Breast epithelium (tissue), 3 donors: Measurements from ENCODE around the gene CITED1.

Experiments
- POLR2A ChIP-seq: fragments of 450-650 bp; IDR thresholded peaks from one replicate; pipeline ENCODE4 v1.6.1; 2016; ENCODE audit warnings: antibody characterized with exemption, mild to moderate bottlenecking, moderate library complexity
- POLR2AphosphoS5 ChIP-seq, 3 donors: sonication (generic); formaldehyde crosslinking; IDR thresholded peaks; one replicate each; pipeline ENCODE4 v1.6.1; 2017; ENCODE audit warnings: antibody characterized with exemption in 3 of 3
- TF ChIP-seq, protein P1 (sequence below), 3 donors: fragments of 450-650 bp; IDR thresholded peaks; one replicate each; pipeline ENCODE4 v1.5.1; 2016 to 2017; ENCODE audit warnings: antibody characterized with exemption in 3 of 3, mild to moderate bottlenecking in 3 of 3, moderate library complexity in 3 of 3

DNA sequence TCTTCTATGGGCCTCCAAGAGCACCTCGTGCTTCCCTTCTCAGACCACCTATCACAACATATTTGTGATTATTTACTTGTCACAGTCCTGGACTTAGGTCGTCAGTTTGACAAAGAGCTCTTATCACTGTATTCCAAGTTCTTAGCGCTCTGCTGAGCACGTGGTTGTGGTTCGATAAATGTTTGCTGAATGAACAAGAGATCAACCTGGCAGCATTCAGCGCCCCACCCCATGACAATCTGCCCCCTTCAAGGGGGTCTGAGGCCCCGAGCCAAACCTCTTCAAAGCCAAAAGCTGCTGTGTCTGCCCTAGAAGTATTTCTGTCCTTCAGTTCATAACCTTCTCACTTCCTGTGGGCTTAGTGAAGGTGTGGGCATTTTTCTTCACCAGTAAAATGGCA is 43.6 kb downstream of the CITED1 start:
- TF ChIP-seq, protein P1, sequence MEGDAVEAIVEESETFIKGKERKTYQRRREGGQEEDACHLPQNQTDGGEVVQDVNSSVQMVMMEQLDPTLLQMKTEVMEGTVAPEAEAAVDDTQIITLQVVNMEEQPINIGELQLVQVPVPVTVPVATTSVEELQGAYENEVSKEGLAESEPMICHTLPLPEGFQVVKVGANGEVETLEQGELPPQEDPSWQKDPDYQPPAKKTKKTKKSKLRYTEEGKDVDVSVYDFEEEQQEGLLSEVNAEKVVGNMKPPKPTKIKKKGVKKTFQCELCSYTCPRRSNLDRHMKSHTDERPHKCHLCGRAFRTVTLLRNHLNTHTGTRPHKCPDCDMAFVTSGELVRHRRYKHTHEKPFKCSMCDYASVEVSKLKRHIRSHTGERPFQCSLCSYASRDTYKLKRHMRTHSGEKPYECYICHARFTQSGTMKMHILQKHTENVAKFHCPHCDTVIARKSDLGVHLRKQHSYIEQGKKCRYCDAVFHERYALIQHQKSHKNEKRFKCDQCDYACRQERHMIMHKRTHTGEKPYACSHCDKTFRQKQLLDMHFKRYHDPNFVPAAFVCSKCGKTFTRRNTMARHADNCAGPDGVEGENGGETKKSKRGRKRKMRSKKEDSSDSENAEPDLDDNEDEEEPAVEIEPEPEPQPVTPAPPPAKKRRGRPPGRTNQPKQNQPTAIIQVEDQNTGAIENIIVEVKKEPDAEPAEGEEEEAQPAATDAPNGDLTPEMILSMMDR (IDR thresholded peaks at IDR 0.05), result no peak
- no peak for TF ChIP-seq POLR2A
- TF ChIP-seq POLR2AphosphoS5 (IDR thresholded peaks at IDR 0.05), result no peak
